Uterus (tissue), 2 donors: ENCODE measurements around the gene PIN4.

Experiments used
- POLR2A ChIP-seq, 2 donors: fragments of 450-650 bp; IDR thresholded peaks; one replicate each; pipeline ENCODE4 v1.6.1; 2016; ENCODE audit warnings: antibody characterized with exemption in 2 of 2, mild to moderate bottlenecking in 1 of 2, moderate library complexity in 1 of 2
- TF ChIP-seq, protein P1 (sequence below), 4 experiments: fragments of 200-600 bp in 2 of 4; fragments of 450-650 bp in 2 of 4; sonication (generic) in 2 of 4; IDR thresholded peaks; one replicate each; pipeline ENCODE4 v1.5.1; 2016 to 2019; ENCODE audit warnings: antibody characterized with exemption in 4 of 4, mild to moderate bottlenecking in 2 of 4, moderate library complexity in 1 of 4

DNA sequence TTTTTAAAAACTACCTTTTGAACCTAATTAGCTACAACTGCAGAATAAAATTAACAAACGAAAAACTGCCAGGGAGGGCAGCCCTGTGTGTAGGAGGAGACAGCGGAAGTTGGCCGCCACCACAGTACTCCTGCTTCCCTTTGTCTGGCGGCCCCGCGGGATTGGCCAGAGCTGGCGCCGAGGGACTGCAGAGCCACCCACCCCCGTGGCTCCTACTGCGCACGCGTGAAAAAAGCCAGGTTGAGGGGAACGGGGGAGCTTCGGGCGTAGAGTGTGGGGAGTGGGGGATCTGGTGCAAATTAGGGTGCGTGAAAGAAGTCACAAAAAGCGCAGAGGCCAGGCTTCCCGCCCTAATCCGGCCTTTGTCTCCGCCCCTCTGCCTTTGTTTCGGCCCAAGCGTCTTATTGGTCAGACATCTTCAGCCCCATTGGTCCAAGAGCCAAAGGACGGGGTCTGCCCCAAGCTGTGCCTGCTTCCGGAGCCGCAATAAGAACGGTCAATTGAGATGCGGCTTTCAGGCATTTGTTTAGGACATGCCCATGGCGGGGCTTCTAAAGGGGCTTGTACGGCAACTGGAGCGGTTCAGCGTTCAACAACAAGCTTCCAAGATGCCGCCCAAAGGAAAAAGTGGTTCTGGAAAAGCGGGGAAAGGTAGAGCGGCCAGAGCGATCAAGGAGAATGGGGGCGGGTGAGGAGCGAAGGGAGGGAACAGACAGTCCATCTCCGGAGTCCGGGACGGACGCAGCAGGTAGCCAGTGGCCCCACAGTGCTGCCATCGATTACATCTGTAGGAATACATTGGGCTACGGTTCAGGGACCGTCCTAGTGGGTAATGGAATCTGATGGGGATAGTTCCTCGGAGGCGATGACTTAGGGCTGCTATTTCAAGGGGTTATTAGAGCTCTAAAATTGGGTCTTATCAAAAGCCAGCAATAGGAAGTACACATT is at the start of gene PIN4:
- TF ChIP-seq, protein P1, sequence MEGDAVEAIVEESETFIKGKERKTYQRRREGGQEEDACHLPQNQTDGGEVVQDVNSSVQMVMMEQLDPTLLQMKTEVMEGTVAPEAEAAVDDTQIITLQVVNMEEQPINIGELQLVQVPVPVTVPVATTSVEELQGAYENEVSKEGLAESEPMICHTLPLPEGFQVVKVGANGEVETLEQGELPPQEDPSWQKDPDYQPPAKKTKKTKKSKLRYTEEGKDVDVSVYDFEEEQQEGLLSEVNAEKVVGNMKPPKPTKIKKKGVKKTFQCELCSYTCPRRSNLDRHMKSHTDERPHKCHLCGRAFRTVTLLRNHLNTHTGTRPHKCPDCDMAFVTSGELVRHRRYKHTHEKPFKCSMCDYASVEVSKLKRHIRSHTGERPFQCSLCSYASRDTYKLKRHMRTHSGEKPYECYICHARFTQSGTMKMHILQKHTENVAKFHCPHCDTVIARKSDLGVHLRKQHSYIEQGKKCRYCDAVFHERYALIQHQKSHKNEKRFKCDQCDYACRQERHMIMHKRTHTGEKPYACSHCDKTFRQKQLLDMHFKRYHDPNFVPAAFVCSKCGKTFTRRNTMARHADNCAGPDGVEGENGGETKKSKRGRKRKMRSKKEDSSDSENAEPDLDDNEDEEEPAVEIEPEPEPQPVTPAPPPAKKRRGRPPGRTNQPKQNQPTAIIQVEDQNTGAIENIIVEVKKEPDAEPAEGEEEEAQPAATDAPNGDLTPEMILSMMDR (IDR thresholded peaks at IDR 0.05), result no peak
- peak; percentile 39 to 47 for TF ChIP-seq POLR2A (IDR thresholded peaks at IDR 0.05)
